Measurements from ENCODE around the gene HLF.

DNA sequence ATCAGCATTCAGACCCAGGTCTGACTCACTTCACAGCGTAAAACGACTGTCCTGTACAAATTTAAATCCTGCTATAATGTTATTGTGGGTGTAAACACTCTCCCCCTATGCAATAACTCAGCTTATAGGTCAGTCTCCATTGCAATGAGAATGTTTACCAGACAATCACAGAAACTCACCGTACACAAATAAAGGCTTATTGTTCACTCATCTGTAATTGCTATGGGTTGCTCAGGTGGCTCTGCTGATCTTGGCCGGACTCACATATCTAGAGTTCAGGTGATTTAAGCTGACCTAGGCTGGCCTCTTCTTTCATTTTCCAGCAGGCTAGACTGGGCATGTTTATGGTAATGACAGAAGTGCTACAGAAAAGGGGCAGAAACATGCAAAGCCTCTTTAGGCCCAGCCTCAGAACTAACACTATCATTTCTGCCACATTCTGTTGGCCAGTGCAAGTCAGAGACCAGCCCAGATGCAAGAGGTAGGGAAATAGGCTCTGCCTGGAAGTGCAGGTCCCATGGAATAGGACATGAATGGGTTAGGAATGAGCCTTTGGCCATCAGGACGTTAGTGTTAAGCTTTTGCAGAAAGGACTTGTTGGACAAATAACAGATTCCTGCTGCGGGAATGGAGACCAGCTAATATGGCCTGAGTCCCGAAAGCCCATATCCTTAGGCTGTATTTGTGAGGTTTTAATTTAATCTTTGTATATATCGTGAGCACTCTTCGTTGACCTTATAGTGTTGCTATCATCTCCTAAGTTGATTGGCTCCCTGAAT lies 44.0 kb downstream of the HLF start:
- TF ChIP-seq, protein P1, sequence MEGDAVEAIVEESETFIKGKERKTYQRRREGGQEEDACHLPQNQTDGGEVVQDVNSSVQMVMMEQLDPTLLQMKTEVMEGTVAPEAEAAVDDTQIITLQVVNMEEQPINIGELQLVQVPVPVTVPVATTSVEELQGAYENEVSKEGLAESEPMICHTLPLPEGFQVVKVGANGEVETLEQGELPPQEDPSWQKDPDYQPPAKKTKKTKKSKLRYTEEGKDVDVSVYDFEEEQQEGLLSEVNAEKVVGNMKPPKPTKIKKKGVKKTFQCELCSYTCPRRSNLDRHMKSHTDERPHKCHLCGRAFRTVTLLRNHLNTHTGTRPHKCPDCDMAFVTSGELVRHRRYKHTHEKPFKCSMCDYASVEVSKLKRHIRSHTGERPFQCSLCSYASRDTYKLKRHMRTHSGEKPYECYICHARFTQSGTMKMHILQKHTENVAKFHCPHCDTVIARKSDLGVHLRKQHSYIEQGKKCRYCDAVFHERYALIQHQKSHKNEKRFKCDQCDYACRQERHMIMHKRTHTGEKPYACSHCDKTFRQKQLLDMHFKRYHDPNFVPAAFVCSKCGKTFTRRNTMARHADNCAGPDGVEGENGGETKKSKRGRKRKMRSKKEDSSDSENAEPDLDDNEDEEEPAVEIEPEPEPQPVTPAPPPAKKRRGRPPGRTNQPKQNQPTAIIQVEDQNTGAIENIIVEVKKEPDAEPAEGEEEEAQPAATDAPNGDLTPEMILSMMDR (conservative IDR thresholded peaks at IDR 0.05 in 1 of 2, IDR thresholded peaks at IDR 0.05 in 1 of 2; ENCODE audit: extremely low read depth in 1 of 2, insufficient read depth in 1 of 2, low read depth in 1 of 2, low read length in 2 of 2) = no peak
- no peak for TF ChIP-seq EZH2 (IDR thresholded peaks at IDR 0.05; ENCODE audit: borderline replicate concordance, low read length)

Measured in mammary epithelial cell (primary cell).